ENCODE data around the gene SPRY1.

SPRY1 gene, protein sequence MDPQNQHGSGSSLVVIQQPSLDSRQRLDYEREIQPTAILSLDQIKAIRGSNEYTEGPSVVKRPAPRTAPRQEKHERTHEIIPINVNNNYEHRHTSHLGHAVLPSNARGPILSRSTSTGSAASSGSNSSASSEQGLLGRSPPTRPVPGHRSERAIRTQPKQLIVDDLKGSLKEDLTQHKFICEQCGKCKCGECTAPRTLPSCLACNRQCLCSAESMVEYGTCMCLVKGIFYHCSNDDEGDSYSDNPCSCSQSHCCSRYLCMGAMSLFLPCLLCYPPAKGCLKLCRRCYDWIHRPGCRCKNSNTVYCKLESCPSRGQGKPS
- 1.7 to 39.0 (median 8.3) reads per million in 3 experiments for total RNA-seq

DNA sequence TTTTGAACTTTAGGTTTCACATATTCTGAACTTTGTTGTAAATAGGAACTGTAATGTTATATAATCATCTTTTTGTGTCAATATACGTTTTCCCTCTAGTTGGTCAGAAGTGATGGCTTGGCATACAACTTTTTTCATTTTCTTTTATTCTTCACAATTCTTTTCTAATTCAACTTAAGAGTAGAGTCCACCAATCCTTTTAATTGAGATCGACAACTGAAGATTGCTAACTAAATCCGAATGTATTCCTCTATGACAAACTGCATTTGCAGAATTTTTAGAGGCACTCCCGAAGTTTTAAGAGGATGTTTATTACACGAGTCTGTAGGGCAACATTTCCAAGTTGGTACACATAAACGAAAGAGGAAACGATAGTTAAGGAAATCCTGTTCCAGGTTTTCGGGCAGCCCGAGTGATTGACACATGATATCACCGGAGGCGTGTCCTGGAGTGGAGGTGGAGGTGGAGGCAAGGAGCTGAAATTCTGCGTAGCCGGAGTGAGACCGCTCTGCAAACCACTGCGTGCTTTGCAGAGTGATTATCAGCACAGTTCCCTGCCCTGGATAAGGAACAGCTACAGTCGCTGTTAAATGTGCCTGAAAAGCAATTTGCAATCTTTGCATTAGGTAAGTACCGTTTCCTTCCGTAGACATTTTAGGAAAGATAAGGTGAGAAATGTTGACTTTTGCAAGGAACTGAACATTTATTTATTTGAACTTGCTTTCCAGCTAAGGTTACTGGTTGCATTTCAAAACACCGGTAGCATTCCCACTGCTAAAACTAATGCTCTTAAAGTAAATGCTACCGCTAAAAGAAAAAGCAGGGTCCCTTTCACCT is at the start of gene SPRY1:
Gene SPRY1, plus strand, starts transcription at position 489 of the 837 bp plus-strand sequence. CDS start 4,797 bp downstream, outside the sequence.
- peak; percentile 72 for DNase-seq

DNA sequence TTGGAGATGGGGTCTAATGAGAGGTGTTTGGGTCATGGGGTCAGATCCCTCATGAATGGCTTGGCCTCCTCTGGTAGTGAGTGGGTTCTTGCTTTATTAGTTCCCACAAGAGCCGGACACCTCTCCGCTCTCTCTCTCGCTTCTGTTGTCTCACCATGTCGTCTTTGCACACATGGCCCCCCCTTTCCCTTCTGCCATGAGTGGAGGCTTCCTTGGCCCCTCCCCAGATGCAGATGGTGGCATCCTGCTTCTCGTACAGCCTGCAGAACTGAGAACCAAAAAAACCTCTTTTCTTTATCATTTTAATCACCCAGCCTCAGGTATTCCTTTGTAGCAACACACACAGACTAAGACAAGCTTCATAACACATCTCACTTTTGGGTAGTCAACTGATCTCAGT is 49.6 kb upstream of the SPRY1 start:
- no peak for DNase-seq

DNA sequence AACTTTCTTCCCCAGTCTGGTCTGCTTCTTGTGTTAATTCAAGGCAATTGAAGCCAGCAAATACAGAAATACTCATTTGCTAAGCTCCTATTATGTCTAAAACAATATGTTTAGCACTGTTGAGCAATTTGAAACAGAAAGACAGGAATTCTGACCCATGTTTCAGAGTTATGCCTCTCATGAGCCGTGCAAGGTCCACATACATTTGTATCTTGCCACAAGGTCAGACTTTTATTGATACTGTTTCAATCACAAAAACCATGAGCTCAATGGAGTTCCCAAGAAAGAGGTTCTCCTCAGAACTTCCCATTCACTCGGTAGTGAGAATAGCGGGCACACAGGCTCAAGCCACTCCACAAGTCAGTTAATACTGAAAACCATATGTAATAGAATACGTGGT is 47.6 kb upstream of the SPRY1 start:
- no peak for DNase-seq

DNA sequence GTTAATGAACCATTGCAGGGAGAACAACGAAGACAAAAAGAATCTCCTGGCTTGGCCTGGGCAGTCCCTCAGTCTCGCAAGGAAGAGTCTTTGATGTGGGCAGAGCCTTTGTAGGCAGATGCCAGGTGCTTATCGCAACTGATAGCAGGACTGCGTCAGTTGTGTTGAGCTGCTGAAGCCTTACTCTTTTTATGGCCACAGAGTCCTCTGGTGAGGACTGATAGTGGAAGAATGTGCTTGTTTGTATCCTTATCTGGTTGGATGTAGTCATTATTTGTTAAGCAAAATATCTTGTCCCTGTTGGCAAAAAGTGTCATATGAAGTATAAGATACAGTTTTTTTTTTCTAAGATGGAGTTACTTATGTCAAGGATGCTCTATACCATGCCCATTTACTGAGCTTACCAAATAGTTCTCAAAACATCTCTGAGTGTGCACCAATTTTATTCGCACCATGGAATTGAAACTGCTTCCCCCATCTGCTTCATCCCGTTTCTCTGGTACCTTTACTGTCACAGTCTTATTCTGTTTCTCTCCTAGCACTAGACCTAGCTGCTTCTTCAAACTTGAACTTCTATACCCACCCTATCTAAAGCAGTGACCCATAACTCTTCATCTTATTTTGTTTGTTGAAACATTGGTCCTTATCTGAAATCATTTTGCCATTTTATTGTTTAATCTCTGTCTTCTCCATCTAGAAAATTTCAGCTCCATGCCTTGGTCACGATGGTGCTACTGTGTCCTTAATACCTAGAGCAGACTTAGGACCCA is 47.0 kb upstream of the SPRY1 start:
- DNase-seq, result no peak

DNA sequence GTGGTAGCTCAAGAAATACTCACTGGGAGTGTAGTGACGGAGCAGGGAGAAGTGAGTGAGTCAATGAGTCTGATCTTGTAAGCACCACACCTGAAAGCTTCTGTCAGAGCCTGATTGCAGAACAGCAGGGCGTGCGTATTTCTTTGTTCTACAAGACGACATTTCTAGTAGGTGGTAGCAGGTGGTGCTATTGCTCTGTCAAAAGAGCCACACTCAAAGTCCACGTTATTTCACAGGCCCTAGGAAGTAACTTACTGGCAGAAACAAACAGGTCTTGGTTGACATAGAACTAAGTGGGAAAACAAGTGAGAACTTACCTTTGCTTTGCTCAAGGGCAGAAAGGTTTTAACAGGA is 46.4 kb upstream of the SPRY1 start:
- DNase-seq, result no peak

DNA sequence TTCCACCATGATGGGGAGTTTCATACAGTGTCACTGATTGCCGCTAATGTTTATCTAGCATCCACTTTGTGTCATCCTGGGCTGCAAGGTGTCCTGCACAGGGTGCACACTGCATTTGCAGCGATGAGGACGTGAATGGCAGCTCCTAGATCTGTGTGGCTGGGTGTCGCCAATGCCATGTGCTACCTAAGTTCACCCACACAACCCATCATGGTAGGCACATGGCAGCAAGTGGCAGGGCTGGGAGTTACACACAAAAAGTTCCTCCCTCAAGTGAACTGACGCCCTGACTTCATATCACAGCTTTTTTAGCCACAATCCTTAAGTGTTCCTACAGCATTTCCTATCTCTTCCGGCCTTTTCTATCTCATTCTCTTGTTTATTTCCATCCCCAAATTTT is 45.9 kb upstream of the SPRY1 start:
- no peak for DNase-seq

DNA sequence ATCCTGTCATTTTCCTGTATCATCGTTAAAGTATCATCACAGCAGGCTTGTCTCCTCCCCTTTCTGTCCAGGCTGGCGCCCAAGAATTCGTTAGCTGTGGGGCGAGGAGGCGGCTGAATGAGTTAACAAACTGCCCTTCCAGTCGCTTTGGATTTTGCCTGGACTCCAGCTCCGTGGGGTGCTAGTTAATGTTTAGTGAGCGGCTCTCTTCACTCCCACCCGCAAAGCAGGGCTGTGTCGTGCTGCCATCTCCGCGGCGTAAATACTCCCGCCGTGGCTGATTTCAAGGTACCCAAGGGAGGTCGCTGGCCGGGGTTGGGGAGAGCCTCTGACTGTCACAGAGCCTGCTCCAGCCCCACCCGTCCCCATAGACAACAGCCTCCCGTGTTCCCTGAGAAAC is 44.9 kb upstream of the SPRY1 start:
- DNase-seq, result no peak

DNA sequence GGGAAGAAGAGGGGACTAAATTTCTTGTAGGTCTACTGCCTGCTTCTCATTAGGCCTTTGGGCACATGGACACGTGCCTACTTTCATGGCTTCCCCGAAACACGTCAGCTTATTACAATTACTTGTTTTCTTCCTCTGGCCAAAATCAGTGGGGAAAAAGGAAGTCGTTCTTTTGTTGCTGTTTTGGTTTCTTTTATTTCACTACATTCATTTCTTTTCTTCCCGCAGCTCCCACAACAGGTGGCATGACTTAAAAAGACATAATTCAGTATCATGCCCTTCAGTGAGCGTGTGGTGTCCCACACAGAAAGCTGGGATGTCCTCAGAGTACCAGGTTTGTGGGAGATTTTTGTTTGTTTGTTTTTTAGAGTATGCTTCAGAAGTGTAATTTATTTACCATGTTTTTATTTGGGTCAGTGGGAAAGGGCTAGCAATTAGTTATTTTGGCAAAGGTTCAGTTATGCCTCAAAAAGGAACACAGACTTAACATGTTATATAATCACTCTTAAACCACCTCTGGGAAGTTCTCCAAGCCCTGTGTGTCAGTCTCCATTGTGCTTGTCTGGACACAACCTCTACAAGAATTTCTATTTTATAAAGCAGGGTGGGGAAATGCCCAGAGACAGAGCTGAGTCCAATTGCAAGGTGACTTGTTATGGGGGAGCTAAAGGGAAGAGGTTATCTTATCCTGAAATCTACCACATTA is 44.2 kb upstream of the SPRY1 start:
- no peak for DNase-seq

DNA sequence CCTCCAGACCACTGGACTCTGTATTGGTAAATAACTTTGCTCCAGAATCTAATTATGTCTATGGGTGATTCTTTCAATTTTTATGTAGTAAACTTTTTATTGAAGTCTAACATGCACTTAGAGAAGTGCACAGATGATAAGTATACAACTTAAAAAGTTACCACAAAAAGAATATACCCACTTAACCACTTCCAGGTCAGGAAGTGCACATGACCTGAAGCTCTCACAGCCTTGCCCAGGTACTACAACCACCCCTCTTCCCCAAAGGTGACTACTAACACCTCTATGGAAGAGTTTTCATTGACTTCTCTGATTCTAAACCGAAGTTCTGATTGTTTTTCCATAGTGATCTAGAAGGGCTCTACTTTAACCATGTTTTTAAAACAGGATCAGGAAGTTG is 43.6 kb upstream of the SPRY1 start:
- no peak for DNase-seq

DNA sequence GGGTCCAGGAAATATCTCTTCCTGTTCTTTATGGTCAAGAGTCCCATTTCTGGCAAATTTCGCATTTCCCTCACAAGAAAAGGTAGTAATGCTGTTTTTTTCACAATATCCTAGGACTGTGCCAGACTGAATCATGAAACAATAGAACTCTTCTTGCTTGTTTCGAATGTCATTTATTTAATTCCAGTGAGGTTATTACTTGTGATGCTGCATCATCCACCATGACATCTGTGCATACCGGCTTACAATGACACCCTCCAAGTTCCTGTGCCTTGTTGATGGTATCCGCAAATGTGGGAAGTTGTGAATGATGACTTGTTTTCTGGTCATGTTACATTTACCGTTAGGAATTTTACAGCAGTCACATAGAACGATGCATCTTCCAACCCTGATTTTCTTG is 42.9 kb upstream of the SPRY1 start:
- DNase-seq, result no peak

DNA sequence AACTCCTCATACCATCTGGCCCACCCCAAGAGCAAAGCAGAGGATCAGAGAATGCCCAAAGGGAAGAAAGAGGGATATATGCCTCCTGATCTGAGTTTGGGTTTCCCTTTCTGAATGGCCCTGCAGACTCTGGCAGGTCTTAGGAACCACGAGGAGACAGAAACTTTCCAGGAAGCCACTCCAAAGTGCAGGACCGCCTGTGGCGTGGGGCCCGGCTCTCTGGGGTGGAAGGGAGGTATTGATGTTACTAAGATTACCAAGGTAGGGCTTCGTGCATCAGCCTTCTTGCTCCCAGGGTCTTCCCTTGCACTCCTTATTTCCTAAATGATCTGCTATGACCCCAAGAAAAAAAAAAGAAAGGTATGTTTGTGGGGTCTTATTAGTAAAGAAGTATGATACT is 41.9 kb upstream of the SPRY1 start:
- DNase-seq, result no peak

DNA sequence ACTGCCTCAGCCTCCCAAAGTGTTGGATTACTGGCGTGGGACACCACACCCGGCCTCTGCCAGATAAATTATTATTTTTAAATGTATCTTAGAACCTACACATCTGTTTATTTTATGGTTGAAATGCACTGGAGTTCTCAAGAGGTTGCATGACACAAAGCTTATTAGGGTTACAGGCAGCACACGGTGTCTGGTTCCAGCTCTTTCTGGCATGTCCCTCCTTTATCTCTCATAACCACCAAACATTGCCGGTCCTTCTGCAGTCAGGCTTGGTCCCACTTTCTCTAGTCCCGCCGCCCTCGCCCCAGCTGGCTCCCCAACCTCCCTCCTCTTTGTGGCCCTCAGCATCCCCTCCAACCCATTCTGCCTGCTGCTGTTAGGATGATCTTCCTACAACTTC is 39.7 kb upstream of the SPRY1 start:
- DNase-seq, result no peak

DNA sequence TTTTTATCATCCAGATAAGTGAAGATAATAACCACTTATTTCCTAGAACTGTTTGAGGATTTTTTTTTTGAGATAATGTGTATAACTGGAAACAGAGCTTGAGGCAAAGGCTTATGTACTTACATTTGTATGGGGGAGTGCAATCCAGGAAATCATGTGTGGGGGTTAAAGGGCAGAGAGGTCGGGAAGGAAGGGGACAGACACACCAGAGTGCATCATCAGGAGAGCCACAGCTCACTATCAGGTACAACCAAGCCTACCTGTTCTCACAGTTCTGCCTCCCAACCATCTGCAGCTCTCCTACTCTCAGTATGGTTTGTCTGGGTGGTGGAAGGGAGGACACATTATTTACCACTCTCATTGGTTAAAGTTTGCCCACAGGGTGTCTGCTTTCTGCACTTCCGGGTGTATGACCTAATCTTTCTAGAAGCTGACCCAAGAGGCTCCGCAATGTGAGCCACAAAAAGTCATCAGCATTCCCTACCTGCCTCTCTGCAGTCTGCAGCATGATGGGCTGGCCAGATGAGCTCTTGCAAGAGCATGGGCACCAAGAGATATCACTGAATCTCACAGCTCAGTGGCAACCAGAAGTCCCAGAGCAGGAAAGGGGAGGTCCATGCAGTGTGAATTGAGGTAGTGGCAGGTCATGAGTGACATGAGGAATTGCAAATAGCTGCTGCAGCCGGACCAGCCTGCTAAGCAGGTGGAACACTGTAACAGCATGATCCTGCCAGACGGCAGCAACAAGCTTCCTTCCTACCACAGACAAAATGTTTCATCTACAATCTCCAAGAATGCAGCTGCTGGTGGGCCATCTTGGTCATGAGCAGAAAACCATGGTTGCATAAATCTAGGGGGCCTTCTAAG is 36.9 kb upstream of the SPRY1 start:
- DNase-seq, result no peak

DNA sequence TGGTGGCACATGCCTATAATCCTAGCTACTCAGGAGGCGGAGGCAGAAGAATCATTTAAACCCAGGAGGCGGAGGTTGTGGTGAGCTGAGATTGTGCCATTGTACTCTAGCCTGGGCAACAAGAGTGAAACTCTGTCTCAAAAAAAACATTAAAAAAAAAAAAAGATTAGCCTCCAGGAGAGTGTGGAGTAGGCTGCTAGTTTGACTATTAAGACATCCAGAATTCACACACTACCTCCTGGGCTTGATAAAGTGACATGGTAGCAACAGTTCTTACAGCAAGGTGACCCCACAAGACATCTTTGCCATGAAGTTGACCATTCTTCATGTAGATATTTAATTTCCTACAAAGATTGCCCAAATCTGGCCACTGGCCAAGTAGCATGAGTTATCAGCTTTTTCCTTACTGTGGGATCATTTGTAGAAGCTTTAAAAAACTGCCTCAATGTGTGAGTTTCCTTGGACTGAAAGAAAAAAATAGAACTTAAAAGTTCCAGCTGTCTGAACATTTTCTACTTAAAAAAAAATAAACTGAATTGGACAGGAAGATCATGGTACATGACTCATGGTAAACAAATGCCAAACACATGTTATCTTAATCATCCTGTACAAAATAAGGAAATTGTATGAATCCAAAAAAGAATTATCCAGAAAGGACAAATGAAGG is 35.3 kb upstream of the SPRY1 start:
- no peak for DNase-seq

DNA sequence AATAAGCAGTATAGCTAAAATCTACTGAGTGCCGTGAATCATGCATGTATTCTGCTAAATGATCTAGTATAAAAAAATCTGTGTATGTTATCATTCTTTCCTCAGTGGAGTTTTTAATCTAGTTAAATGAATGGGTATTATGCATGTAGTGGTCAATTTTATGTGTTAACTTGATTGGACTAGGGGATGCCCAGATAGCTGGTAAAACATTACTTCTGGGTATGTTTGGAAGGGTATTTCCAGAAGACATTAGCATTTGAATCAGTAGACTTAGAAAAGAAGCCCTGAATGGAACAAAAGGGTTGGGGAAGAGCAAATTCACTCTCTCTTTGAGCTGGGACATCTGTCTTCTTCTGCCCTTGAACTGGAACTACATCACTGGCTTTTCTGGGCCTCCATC is 34.5 kb upstream of the SPRY1 start:
- no peak for DNase-seq

DNA sequence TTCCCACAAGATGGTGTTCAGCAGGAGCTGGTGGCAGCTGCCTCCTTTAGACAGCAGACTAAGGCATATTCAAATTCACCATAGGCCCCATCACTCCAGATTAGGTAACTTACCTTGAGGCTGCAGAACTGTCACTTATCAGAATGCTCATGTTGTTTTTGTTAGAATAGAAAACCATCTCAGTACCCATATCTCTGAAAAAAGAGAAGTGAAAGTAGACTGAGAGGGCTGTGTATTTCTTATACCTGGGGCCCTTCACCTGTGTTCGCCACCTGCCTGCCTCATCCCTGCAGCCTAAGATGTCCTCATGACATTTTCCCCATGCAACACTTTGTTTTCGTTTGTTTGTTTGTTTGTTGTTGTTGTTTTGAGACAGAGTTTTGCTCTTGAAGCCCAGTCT is 32.9 kb upstream of the SPRY1 start:
- DNase-seq, result no peak

DNA sequence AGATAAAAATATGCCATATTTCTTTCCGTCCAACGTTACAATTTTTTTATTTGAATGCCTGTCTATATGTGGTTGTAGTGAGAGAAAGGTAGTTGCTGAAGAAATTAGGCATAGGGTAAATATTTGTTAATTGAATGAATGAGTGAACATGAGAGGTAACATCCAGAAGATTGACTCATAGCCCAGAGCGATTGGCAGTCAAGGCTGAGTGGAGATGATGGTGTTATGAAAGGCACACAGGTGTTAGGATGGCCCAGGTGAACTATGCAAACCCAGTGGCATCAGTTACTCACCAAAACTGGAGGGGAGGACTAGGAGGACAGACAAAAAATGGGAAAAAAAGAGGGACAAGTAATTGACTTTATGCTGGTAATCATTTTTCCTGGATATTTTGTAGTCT is 31.7 kb upstream of the SPRY1 start:
- no peak for DNase-seq

DNA sequence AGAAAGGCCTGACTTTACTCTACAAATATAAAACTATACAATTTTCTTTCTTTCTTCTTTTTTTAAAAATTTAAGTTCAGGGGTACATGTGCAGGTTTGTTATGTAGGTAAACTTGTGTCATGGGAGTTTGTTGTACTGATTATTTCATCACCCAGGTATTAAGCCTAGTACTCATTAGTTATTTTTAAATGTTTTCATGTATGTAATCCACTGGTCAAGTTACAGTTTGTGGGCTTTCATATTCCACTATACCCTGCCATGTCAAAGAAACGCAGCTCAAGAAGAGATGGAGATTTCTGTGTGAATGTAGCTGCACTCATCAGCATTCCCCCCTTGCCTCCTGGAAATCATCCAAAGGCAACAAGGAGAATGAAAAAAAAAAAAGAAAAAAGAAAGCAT is 31.2 kb upstream of the SPRY1 start:
- DNase-seq, result no peak

DNA sequence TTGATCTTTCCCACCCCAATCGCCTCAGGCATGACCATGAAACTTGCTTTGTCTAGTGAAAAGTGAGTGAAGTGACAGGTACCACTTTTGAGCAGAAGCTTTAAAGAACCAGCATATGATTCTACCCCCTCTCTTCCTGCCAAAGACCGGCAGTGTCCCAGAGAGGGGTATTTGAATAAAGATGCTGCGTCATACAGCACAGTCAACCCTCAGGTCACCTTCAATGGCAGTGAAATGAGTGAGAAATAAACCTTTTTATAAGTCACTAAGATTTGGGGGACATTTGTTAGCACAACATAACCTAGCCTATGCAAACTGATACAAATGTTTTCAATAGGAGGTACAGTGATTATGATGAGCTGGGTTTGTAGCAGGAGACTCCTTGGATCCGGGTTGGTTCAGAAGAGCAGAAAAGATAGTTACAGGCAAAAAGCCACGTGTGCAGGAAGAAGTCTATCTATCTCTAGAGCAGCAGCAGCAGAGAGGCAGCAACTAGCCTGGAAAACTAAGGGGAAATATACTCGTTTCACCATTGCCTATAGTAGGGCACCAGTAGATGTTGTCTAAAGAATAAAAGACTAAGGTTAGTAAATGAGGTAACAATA is 30.3 kb upstream of the SPRY1 start:
- no peak for DNase-seq

DNA sequence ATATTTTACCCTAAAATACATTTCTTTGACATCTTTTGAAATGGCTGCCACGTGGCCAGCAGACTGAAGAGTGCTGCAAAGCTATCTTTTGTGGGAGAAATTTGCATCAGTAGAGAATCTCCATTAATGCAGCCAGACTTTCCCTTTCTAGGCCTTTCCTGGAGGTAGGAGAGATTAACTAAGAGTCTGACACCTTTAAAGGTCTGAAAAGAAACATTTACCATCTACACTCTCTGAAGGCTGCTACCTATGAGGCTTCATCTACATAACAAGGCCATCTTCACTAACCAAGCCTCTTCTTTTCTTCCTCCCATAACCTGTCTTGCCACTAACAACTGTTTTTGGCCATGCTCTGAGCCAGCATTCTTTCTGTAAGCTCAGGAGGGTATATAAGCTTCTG is 17.8 kb upstream of the SPRY1 start:
- DNase-seq, result no peak

DNA sequence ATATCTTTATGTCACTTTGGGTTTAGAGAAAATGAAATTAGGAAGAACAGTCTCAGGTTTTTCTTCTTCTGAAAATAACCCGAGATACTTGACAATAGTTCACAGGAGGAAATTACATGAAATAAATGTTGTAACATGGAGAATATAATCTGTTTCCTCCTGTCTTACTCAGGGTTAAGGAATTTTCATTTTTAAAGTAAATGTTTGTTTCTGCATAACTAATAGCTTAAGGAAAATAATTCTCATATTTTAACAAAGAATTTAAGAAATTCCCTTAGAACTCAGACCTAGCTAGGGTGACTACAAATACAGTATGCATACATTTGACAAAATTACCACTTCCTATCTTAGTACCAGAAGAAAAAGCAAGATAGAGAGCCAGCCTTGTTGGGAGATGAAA is 17.2 kb upstream of the SPRY1 start:
- DNase-seq, result no peak
